Stomach (tissue), 4 donors: Measurements from ENCODE around the gene MED12L.

Experiments used
- CTCF ChIP-seq, 7 experiments: fragments of 450-650 bp in 4 of 7; fragments of 200-600 bp in 3 of 7; sonication (generic) in 3 of 7; IDR thresholded peaks; one replicate each; pipeline ENCODE4 v1.5.1; 2016 to 2019; ENCODE audit warnings: antibody characterized with exemption in 7 of 7, control low read depth in 2 of 7, mild to moderate bottlenecking in 1 of 7
- POLR2AphosphoS5 ChIP-seq, 3 donors: sonication (generic); formaldehyde crosslinking; IDR thresholded peaks; one replicate each; pipeline ENCODE4 v1.6.1; 2016; ENCODE audit warnings: antibody characterized with exemption in 3 of 3

GRCh38 chr3:151329363-151329762, 243.9 kb downstream of the MED12L start, which contains the start of gene P2RY13:
- TF ChIP-seq CTCF (IDR thresholded peaks at IDR 0.05) (no peak), POLR2AphosphoS5 (IDR thresholded peaks at IDR 0.05) (peak in 1 of 3 donors; percentile 16)
